HT1080 (cell line): ENCODE measurements around the gene DBF4B. TPM values are rescaled to one million over a fixed set of nuclear protein-coding genes. Genes with fewer than 3 reads are reported as not detected.

Source experiments
- DNase-seq: peaks from one replicate; pipeline ENCODE4 v3.0.0-alpha.2; 2015; ENCODE audit warnings: low read depth
- total RNA-seq: library from RNA; depleted of rRNA; stranded (reverse); fragments of >200 nt; shearing (Covaris generic); gene quantifications from 2 replicates; pipeline ENCODE4 v1.2.3, GENCODE V29; 2014

DBF4B gene
- total RNA-seq, 1 experiment from 2014 or later: 11.6 TPM

DNA sequence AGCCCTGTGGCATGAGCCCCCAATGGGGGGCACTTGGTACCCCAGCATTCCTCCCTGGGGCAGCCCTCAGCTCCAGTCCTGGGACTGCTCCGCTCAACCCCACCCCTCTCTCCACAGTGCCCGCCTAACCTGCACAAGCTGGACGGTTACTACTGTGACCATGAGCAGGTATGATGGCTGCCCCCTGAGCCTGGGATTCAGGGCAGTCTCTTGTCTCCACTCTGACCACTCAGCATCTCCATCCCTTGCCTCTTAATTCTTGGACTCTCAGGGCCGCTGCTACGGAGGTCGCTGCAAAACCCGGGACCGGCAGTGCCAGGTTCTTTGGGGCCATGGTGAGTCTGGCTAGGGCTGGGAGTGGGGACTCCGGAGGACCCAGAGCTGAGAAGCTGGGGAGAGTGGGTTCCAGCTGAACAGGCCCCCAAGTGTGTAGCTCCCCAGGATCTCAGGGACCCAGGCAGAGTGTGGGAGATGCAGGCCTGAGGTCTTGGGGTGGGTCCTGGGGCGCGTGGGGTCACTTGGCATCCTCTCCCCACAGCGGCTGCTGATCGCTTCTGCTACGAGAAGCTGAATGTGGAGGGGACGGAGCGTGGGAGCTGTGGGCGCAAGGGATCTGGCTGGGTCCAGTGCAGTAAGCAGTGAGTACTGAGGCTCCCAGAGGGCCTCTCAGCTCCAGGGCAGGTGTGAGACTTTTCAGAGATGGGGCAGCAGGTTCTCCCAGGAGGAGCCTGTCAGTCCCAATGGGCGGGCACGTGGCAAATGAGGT is 68.3 kb downstream of the DBF4B start:
- no peak for DNase-seq

DNA sequence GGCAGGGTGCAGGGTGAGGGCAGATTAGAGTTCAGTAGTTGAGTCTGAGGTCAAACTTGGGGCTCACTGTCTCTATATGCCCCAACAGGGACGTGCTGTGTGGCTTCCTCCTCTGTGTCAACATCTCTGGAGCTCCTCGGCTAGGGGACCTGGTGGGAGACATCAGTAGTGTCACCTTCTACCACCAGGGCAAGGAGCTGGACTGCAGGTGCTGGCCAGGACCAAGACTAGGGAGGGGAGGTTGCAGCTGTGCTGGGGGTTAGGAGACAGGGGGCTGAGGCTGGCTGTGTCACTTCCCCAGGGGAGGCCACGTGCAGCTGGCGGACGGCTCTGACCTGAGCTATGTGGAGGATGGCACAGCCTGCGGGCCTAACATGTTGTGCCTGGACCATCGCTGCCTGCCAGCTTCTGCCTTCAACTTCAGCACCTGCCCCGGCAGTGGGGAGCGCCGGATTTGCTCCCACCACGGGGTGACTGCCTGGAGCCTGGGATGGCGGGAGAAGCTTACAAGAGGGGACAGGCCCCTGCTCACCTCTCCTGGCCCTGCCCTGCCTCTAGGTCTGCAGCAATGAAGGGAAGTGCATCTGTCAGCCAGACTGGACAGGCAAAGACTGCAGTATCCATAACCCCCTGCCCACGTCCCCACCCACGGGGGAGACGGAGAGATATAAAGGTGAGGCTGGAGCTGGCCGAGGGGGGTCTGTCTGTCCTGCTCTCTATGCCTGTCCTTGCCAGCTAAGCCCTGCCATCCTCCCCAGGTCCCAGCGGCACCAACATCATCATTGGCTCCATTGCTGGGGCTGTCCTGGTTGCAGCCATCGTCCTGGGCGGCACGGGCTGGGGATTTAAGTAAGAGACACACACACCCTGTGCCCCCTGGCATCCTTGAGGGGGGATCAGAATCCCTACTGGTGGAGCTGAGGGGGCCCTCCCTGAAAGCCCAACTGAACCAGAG is 69.2 kb downstream of the DBF4B start:
- DNase-seq: no peak

DNA sequence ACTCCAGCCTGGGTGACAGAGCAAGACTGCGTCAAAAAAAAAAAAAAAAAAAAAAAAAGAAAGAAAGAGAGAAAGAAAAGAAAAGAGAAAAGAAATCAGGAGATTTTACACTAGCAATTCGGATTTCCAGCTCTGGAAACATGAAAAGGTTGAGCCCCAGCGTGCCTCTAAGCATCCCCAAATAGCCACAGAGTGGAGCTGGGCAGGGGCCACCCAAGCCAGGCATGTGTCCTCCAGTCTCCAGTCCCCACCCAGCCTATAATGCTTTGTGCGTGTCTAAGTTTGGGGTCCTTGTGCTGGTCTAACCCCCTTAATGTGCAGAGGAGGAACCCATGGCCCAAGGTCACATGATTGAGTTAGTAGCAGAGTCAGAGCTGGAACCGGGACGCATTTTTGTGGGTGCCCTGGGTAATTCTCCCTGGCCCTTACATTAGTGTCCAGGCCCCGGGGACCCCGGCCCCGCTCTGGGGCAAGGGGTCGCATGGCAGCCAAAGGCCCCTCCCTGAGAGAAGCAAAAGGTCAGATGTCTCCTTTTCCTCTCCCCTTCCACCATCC is 70.3 kb downstream of the DBF4B start:
- DNase-seq: no peak

DNA sequence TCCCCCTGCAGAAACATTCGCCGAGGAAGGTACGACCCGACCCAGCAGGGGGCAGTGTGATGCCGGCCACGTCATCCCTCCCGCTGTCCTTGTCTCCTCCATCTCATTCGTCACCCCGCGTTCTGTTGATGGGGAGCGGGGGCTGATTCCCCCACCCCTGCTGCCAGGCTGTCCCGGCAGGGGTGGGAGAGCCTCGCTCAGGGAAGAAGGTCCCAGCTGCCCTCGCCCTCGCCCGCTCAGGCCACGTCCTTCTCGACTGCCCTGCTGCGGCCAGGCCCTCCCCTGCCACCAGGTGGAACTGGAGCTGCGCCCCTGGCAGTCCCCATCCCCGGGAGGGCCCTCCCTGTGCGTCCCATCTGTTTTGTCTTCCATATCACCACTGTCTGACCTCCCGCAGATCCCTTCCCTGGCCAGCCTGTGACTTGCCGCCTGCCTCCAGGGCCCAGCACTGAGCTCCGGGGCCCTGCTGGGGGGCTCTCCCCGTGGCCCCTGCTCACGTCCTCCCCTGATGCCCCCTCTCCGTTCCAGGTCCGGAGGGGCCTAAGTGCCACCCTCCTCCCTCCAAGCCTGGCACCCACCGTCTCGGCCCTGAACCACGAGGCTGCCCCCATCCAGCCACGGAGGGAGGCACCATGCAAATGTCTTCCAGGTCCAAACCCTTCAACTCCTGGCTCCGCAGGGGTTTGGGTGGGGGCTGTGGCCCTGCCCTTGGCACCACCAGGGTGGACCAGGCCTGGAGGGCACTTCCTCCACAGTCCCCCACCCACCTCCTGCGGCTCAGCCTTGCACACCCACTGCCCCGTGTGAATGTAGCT is 71.0 kb downstream of the DBF4B start:
- DNase-seq: peak; percentile 76

DNA sequence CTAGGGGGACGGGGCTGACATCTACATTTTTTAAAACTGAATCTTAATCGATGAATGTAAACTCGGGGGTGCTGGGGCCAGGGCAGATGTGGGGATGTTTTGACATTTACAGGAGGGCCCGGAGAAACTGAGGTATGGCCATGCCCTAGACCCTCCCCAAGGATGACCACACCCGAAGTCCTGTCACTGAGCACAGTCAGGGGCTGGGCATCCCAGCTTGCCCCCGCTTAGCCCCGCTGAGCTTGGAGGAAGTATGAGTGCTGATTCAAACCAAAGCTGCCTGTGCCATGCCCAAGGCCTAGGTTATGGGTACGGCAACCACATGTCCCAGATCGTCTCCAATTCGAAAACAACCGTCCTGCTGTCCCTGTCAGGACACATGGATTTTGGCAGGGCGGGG is 71.7 kb downstream of the DBF4B start:
- no peak for DNase-seq

DNA sequence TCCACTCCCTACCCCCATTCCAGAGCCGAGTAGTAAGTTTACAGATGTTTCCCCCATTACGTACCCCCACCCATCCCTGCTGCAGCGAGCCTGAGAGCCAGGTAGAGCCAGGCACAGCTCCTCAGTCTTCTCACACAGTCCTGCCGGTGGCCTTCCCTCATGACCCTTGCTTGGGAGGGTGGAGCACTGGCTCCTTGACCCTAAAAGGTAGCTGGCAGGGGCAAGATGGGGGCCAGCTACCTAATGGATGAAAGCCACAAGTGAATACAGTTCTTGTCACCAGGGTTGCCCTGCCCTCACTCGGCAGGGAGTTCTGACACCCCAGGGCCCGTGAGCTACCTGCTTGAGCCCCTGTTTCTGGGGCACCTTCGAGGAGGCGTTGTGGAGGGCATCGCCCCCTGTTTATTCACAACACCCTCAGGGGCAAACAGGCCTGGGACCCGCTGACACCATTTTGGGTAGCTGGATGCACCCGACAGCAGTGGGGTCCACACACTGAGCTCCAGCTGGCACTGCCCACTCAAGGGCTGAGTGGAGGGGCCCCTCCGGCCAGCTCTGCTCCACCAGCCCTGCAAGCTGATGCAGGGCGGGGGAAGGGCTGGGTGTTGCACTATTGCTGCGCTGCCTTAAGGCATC is 72.5 kb downstream of the DBF4B start:
- DNase-seq: no peak

DNA sequence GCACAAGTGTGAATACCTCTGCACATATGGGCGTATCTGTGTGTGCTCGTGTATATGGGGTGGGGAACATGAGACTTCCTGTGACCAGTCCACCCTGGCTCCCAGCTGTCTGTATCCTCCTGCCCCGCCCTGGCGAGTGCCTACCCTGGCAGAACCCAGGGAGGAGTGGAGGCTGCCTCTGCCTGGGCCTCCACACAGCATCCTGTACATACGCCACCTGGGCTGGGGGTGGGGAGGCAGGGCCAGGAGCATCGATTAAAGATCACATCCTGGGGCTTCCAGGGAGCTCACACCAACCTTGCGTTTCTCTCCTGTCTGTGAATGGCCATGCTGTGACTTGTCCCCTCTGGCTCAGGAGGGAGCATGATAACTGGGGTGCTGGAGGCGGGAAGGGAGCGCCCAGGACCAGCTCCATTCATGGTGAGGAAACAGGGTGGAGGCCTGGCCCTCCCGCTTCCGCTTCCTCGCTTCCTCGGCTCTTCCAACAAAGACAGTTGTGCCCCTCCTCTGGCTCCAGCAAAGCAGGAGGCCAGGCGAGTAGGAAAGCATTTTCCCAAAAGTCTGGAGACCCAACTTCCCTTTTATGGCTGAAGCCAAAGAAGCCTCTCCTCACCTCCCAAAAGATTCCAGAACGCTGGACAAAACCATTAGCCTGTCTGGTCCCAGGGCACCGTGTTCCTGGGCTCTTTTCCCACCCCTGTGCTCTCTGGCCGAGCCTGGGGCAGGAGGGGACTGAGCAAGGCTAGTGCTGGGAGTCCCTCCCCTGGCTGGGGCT is 73.3 kb downstream of the DBF4B start:
- no peak for DNase-seq

DNA sequence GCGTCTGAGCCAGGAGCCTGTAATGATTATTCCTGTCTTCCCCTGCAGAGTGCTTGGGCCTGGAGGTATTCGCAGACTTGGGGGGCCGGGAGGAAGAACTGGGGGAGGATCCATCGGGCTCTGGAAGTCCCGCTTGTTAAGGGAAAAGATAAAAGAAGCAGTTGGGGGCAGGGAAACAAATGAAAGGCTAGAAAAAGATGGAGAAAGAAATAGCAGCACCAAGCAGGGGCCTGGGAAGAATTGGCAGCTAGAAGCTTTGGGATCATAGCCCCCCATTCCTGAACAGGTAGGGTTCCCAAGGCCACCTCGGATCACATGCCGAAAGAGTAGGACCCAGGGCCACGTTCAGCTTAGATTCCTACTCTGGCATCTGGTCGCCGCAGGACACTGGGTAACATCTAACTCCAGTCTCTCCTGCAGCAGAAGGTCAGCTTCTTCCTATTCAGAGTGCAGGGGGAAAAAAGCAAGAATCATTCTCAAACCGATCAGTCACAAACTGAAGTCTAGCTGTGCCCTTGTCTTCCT is 73.9 kb downstream of the DBF4B start:
- DNase-seq: no peak

DNA sequence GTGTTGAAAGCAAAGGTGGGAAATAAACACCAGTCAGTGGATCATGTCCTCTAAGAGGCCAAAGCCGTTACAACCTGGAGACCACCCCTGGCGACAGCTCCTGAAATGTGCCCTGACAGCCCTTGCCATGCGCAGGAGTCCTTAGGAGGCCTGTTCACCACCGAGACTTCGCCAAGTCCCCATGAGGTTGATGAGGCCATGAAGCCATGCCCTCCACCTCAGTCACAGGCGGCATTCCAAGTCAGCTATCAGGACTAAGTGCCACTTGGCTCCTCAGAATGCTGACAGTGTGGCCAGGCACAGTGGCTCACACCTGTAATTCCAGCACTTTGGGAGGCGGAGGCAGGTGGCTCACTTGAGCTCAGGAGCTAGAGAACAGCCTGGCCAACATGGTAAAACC is 77.5 kb downstream of the DBF4B start:
- no peak for DNase-seq

DNA sequence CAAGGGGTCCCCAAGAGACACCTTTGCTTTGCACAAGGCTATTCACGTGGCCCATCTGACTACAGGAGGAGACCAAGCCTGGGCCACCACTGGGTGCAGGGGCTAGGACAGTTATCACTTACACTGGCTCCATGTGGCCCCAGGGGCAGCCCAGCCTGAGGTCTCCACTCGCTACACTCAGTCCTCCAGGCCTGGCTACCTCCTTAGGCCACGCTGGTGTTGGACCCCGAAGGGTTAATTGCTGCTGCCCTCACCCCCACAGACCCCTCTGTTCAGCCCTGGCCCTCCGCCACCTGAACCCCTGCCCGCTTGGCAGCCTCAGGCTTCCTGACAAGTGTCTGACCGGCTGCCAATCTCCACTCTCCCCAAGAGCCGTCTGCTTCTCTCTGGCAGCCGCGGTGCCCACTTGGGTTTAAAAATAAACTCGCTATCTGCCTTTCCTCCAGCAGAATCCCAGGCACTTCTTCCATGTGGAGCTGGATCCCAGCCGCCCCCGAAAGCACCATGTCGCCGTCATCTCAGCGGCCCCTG is 78.2 kb downstream of the DBF4B start:
- DNase-seq: no peak

DNA sequence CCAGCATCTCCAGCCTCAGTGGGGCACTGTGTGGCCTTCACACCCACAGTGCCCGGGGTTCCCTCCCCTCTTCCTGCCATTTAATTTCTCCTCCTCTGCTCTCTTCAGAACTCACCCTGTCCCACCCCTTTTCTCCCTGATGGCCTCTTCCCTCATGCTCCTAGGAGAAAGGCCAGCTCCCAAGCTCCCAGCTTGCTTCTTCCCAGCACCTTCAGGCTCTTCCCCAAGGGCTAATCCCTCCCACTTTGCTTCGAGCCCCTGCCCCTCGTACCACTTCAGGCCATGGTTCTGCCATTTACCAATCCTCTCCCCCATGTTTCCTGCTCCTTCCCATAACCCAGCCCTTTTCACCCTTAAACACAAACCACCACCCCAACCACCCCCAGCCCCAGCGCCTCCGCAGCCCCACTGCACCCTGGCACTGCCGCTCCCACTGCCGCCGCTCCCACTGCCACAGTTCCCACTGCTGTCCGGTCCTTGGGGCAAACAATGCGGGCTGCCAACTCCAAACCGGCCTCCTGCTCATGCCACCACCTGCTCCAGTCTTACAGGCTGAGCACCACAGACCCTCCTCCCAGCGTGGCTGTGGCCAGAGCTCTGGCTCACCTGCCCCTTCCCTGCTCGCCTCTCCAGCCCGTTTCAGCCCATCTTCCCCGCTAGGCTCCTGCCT is 78.9 kb downstream of the DBF4B start:
- no peak for DNase-seq

DNA sequence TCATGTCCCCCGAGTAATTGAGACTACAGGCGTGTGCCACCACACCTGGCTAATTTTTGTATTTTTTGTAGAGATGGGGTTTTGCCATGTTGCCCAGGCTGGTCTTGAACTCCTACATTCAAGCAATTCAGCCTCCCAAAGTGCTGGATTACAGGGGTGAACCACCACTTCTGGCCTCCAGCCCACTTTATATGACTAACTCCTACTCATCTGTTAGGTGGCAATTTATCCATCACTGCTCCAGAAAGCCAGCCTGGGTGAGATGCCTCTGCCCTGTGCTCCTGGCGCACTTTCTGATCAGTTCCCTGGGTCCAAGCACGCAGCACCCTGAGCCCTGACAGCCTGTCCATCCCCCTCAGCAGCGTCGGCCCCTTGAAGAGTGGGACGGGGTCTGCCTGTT is 79.7 kb downstream of the DBF4B start:
- DNase-seq: peak; percentile 51

DNA sequence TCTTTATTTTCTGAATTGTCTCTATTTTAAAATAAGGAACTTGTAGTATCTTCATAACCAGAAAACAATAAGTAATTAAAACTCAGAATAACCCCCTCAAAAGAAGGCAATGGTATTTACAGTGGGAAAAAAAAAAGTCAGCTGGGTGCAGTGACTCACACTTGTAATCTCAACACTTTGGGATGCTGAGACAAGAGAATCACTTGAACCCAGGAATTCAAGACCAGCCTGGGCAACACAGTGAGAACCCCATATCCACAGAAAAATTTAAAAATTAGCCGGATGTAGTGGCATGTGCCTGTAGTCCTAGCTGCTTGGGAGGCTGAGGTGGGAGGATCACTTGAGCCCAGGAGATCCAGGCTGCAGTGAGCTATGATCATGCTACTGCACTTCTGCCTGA is 83.8 kb downstream of the DBF4B start:
- DNase-seq: peak; percentile 60

DNA sequence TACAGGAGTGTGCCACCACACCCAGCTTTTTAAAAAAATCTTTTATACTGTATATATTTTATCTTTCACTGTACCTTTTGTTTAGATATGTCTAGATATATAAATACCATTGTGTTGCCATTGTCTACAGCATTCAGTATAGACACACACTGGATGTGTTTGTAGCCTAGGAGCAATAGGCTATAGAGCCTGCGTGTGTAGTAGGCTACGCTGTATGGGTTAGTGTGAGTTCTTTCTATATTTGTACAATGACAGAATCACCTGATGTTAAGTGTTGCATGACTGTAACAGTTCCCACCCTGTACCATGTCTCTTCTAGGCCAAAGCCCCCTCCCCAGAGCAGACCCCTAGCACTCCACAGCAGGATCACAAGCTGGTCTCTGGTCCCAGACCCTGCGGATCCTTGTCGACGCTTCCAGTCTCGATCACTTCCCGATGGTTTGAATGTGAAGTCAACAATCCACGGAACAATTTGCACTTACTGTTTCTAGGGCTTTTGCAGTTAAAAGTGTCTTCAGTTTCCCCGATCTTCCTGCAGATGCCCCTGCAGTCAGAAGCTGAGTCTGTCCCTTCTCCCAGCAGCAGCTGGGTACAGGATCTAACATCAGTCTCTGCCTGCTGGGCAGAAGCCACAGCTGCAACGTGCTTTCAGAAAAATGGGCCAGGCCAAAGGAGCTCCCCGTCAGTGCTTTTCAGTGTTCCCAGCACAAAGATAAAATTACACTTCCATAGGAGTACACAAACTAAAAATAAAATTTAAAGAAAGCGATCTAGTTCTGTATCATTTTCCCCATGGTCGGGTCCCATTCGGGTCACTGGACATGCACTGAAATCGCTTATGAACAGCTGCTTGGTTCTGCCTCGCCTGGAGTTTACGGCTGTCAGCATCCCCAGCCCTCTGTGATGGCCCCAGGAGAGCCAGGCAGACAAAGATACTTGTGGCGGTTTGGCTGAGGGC is 85.7 kb downstream of the DBF4B start:
- DNase-seq: no peak

DNA sequence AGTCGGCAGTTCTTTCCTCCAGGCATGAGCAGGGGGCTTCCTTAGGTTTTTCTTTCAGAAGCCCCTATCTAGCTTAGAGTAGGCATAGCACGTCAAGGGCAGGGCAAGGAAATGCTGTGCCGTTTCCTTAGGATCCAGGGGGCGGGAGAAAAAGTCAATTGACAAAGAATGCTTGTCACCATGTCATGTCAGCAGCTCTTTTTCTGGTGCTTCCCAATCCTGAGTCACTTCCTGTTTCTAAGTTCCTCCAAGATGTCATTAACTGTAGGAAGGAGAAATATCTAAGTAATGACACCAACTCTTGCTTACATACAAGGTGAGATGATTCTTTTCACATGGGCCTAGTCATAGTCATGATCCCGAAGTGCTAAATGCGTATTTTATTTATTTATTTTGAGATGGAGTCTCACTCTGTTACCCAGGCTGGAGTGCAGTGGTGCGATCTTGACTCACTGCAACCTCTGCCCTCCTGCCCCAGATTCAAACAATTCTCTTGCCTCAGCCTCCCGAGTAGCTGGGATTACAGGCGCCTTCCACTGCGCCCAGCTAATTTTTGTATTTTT is 86.5 kb downstream of the DBF4B start:
- DNase-seq: peak; percentile 98

DNA sequence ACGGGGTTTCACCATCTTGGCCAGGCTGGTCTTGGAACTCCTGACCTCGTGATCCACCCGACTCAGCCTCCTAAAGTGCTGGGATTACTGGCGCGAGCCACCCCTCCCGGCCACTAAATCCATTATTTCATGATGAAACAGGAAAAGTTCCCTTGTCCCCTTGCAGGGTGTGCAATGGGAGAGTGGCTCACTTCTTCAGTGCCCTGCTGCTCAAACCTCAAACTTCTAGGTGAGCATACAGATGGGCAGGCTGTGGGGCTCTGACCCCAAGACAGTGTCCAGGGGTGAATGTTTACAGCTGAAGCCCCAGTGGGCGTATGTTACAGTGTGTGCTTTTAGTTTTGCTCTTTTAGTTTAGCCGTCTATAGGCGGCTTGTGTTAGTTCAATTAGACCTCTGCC is 87.0 kb downstream of the DBF4B start:
- DNase-seq: no peak

DNA sequence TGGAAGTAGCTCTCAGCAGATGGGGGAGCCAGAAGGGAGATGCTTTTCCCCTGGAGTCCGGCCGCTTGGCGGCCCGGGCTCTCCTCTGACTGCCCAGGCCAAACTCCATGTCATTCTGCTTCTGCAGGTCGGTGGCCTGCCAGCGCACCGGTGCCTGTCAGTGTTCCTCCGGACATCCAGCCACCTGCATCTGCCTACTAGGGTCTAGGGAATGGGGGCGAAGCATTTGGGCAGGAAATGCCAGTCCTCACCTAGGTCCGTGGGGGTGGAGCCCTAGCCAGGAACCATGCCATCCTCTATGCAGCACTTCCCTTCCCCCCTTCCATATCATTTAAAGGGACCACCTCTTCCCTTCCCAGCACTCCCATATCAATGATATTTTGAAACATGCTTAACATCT is 87.5 kb downstream of the DBF4B start:
- no peak for DNase-seq
